Renal cortex interstitium (tissue), 11 donors: ENCODE results near the gene ANGPTL1. TPM values are rescaled to one million over a fixed set of nuclear protein-coding genes. Genes with fewer than 3 reads are reported as not detected.

Source experiments
- DNase-seq, 11 donors: peaks; one replicate each; pipeline ENCODE4 v3.0.0-alpha.2; 2013; ENCODE audit warnings: low read depth in 9 of 11, low spot score in 4 of 11; ENCODE audit errors: extremely low read depth in 1 of 11
- polyA plus RNA-seq, 3 donors: library from polyadenylated mRNA; unstranded; fragments of 120-200 nt; gene quantifications; one replicate each; pipeline ENCODE4 v1.2.1, GENCODE V29; 2013; ENCODE audit not compliant: insufficient read length in 3 of 3

ANGPTL1 gene
- polyA plus RNA-seq, 3 donors, result 4.9 to 6.8 (median 5.0) TPM

GRCh38 chr1:178806665-178807300 is 64.1 kb downstream of the ANGPTL1 start:
- DNase-seq, result no peak

GRCh38 chr1:178802873-178803272 is 68.0 kb downstream of the ANGPTL1 start:
- no peak for DNase-seq

Other genes with a start within 250 kb of the ANGPTL1 start
- 10 to 100 TPM; 31.8 to 38.9 (median 33.4) TPM for gene RALGPS2, start 145.8 kb downstream of the ANGPTL1 start, polyA plus RNA-seq
- gene FAM20B, start 154.8 kb upstream of the ANGPTL1 start, polyA plus RNA-seq, result 10 to 100 TPM; 37.5 to 45.2 (median 42.9) TPM
- 10 to 100 TPM; 23.1 to 24.5 (median 23.7) TPM for gene TOR3A, start 211.0 kb upstream of the ANGPTL1 start, polyA plus RNA-seq